GM12891 (cell line): Measurements from ENCODE around the gene LIMK1.

Experiments used
- PAX5 ChIP-seq: IDR thresholded peaks from 2 replicates; pipeline ENCODE4 v1.6.1; 2011; ENCODE audit warnings: low read length, moderate library complexity, mild to moderate bottlenecking; ENCODE audit not compliant: insufficient read depth, severe bottlenecking
- POLR2A ChIP-seq: IDR thresholded peaks from 2 replicates; pipeline ENCODE4 v1.6.1; 2011; ENCODE audit warnings: low read depth, low read length, control low read depth
- POLR2AphosphoS5 ChIP-seq: IDR thresholded peaks from 2 replicates; pipeline ENCODE4 v1.6.1; 2011; ENCODE audit warnings: low read depth, low read length, control low read depth
- SPI1 ChIP-seq: IDR thresholded peaks from 2 replicates; pipeline ENCODE4 v1.6.1; 2011; ENCODE audit warnings: low read depth, low read length, control low read depth
- TAF1 ChIP-seq: IDR thresholded peaks from 2 replicates; pipeline ENCODE4 v1.6.1; 2011; ENCODE audit warnings: low read depth, low read length, control low read depth

- no peak for TF ChIP-seq POLR2A
- TF ChIP-seq TAF1: no peak
- no peak for TF ChIP-seq POLR2AphosphoS5
- no peak for TF ChIP-seq PAX5
- TF ChIP-seq SPI1: no peak
Measured at GRCh38 chr7:74104702-74105101, 21.1 kb downstream of the LIMK1 start.
